ENCODE data around the gene RAPH1. TPM values are rescaled to one million over a fixed set of nuclear protein-coding genes. Genes with fewer than 3 reads are reported as not detected.

The RAPH1 gene
- total RNA-seq, 4 donors from 2014 or later: 22.5 to 83.0 (median 44.2) TPM

- no peak for TF ChIP-seq CTCF (IDR thresholded peaks at IDR 0.05; ENCODE audit: low read depth)
These were observed 92.6 kb downstream of the RAPH1 start for GRCh38 chr2:203442463-203442862.

- TF ChIP-seq CTCF (IDR thresholded peaks at IDR 0.05; ENCODE audit: low read depth): no peak
These were observed 93.6 kb downstream of the RAPH1 start for GRCh38 chr2:203441463-203441862.

- no peak for TF ChIP-seq CTCF (IDR thresholded peaks at IDR 0.05; ENCODE audit: low read depth)
These were observed 94.4 kb downstream of the RAPH1 start for GRCh38 chr2:203440671-203441070.

GRCh38 chr2:203438528-203438927, 96.6 kb downstream of the RAPH1 start:
- no peak for TF ChIP-seq CTCF (IDR thresholded peaks at IDR 0.05; ENCODE audit: low read depth)

- TF ChIP-seq CTCF (IDR thresholded peaks at IDR 0.05; ENCODE audit: low read depth): no peak
These were observed 97.6 kb downstream of the RAPH1 start for GRCh38 chr2:203437511-203437910.

GRCh38 chr2:203436496-203436895, 98.6 kb downstream of the RAPH1 start:
- TF ChIP-seq CTCF (IDR thresholded peaks at IDR 0.05; ENCODE audit: low read depth): no peak

- TF ChIP-seq CTCF (IDR thresholded peaks at IDR 0.05; ENCODE audit: low read depth): no peak
These were observed 102.3 kb downstream of the RAPH1 start for GRCh38 chr2:203432811-203433210.
